ENCODE data around the gene MORN1. TPM values are rescaled to one million over a fixed set of nuclear protein-coding genes. Genes with fewer than 3 reads are reported as not detected.

Gene MORN1
- total and polyA plus RNA-seq, 10 of the 15 experiments (the other 5 are each of a cell fraction or from before 2014, with no cell fraction given): 0.76 to 7.9 (median 5.5) TPM

GRCh38 chr1:2314803-2315673 is 76.3 kb downstream of the MORN1 start:
- no peak for FAIRE-seq
- Histone ChIP-seq H3K4me2 (ENCODE audit: control insufficient read depth, insufficient read depth) (peak overlapping the region; percentile 64; the same call in 1 of the 2 replicates), H3K9ac (ENCODE audit: control insufficient read depth, insufficient read depth, low read length) (no peak overlapping the region), H3K79me2 (ENCODE audit: control insufficient read depth, insufficient read depth, low read length) (no peaks in the 10 kb centered on the region), H2AFZ (ENCODE audit: control insufficient read depth, low read depth, low read length) (peak overlapping the region; percentile 34), H3K36me3 (ENCODE audit: control insufficient read depth in 2 of 2, insufficient read depth in 2 of 2, low read length in 1 of 2) (no peaks in the 10 kb centered on the region; a peak in 1 of 4 replicates), H3K4me3 (peak overlapping the region; percentile 41; the same call in 1 of the 2 replicates), H3K27me3 (replicated peaks in 1 of 2; ENCODE audit: control insufficient read depth in 2 of 2, insufficient read depth in 2 of 2, low read length in 1 of 2) (no peaks in the 10 kb centered on the region), H3K27ac (ENCODE audit: control insufficient read depth, insufficient read depth) (no peak overlapping the region), H3K9me3 (replicated peaks; ENCODE audit: control insufficient read depth, insufficient read depth, low read length) (no peaks in the 10 kb centered on the region), H3K4me1 (ENCODE audit: control insufficient read depth, insufficient read depth, low read length) (peaks cover 10% of the 10 kb centered on the region), H4K20me1 (ENCODE audit: control insufficient read depth, insufficient read depth) (no peaks in the 10 kb centered on the region)
- ChIA-PET RAD21 (ENCODE audit: unreplicated experiment) (interaction anchor here (1.5 to 3.2 kb wide), 5 partner anchors 23 to 120 kb away, joined by 4 to 18 read pairs (median 5); partner anchors contain the start of gene FAAP20), POLR2A (interaction anchor here (0.6 kb wide), 1 partner anchor 80 kb away, joined by 4 read pairs; no protein-coding TSS in a partner anchor), CTCF (interaction anchor here (0.7 to 2.5 kb wide), 6 partner anchors 14 to 120 kb away, joined by 3 to 12 read pairs (median 4); partner anchors contain the start of gene FAAP20), SMC1A (ENCODE audit: uncharacterized antibody, unreplicated experiment) (interaction anchor here (1.1 kb wide), 1 partner anchor 81 kb away, joined by 3 read pairs; no protein-coding TSS in a partner anchor)
- BruUV-seq (replicated peaks): no TSS peak
- intact Hi-C loops (cut with micrococcal nuclease; ENCODE audit: unreplicated experiment) (loop anchor here (5.0 kb wide), 2 partner anchors 88 to 118 kb away; partner anchors contain the start of gene SKI), in situ Hi-C loops (cut with MboI) (no loop called here)
- no peak for DNase-seq (ENCODE audit: low read depth, low spot score)
- WGBS (ENCODE audit: insufficient coverage, insufficient replicate concordance, low lambda C conversion rate, missing lambda C conversion rate): 4% methylated on average over 35 of the region's 91 CpGs
- peak; percentile 68 for ATAC-seq
- TF ChIP-seq MYB (IDR thresholded peaks at IDR 0.05; ENCODE audit: borderline replicate concordance, low read depth, low read length) (no peak), EGR1 (IDR thresholded peaks at IDR 0.05; ENCODE audit: borderline replicate concordance in 1 of 2, low read depth in 2 of 2, low read length in 2 of 2) (peak in 1 of 2 experiments; percentile 93; a peak in 2 of 3 replicates), SREBF2 (IDR thresholded peaks at IDR 0.05; ENCODE audit: low read length) (no peak), RAD21 (IDR thresholded peaks at IDR 0.05; ENCODE audit: insufficient read depth, low read depth, low read length) (0 out of 2 replicates have a peak, but pooled peaks have one; percentile 6), SREBF1 (IDR thresholded peaks at IDR 0.05; ENCODE audit: low read length) (no peak), KLF5 (IDR thresholded peaks at IDR 0.05; ENCODE audit: partially characterized antibody) (no peak), ZNF622 (IDR thresholded peaks at IDR 0.05) (no peak), POLR2AphosphoS5 (IDR thresholded peaks at IDR 0.05; ENCODE audit: low read length) (no peak), KAT2A (conservative IDR thresholded peaks at IDR 0.05; ENCODE audit: control insufficient read depth, low read depth, low read length) (no peak), NFIC (IDR thresholded peaks at IDR 0.05; ENCODE audit: low read depth, low read length) (no peak), ZBTB40 (IDR thresholded peaks at IDR 0.05; ENCODE audit: borderline replicate concordance) (no peak), LARP7 (IDR thresholded peaks at IDR 0.05) (no peak), POLR2A (IDR thresholded peaks at IDR 0.05; ENCODE audit: low read depth, low read length) (no peak), CTCF (IDR thresholded peaks at IDR 0.05 in 2 of 3, conservative IDR thresholded peaks at IDR 0.05 in 1 of 3; ENCODE audit: control insufficient read depth in 2 of 3, extremely low read depth in 1 of 3, insufficient read depth in 1 of 3, low read depth in 3 of 3, low read length in 3 of 3) (peak; percentile 54 to 71 (median 56)), E2F4 (IDR thresholded peaks at IDR 0.05; ENCODE audit: low read depth, low read length) (no peak), KDM1A (IDR thresholded peaks at IDR 0.05; ENCODE audit: borderline replicate concordance) (no peak)

Data from GM12878 (cell line).